ENCODE data around the gene PAN3.

Gene PAN3

DNA sequence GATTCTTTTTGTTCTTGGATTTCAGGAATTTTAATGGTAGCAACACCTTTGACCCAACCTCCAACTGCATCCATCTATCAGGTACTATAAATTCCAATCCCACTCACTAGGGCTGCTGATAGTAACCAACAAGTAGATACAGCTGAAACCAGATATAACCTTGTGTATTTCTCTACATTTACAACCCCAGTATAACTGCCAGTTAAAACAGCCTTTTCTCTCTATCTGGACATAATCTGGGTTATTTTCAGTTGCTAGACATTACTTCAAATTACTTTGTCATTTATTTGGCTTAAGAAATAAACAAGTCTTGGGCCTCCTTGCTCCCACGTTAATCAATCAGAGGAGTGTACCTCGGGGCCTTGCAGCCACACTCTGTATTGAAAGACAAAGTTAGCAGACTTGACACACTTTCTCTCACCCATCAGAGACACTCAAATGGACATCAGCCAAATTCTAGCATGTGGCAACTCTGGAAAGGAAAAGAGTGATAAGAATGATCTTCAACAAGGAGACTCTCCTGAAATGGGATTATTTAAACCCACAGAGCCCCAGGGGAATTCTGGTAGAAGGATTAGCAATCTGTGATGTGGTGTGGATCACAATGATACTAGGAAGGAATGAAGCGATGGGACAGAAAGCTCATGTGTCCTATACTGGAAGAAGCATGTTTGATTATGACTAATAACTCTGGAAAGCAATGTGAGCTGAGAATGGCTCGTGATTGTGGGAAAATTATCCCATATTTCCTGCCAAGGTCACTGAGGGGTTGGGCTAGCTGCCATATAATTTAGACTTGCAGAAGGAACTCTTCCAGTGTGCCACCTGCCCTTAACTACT is 199.0 kb downstream of the PAN3 start (continued):
- TF ChIP-seq, protein P1, sequence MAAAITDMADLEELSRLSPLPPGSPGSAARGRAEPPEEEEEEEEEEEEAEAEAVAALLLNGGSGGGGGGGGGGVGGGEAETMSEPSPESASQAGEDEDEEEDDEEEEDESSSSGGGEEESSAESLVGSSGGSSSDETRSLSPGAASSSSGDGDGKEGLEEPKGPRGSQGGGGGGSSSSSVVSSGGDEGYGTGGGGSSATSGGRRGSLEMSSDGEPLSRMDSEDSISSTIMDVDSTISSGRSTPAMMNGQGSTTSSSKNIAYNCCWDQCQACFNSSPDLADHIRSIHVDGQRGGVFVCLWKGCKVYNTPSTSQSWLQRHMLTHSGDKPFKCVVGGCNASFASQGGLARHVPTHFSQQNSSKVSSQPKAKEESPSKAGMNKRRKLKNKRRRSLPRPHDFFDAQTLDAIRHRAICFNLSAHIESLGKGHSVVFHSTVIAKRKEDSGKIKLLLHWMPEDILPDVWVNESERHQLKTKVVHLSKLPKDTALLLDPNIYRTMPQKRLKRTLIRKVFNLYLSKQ (tag by site-specific recombination; IDR thresholded peaks at IDR 0.05; ENCODE audit: borderline replicate concordance), result no peak
- TF ChIP-seq GLIS2 (tag by site-specific recombination; IDR thresholded peaks at IDR 0.05) (no peak), GFI1B (tag by site-specific recombination; IDR thresholded peaks at IDR 0.05) (0 out of 2 replicates have a peak, but pooled peaks have one; percentile 14), ZNF707 (tag by site-specific recombination; IDR thresholded peaks at IDR 0.05) (no peak), ZNF423 (tag by site-specific recombination; IDR thresholded peaks at IDR 0.05) (no peak), SCRT1 (tag by site-specific recombination; IDR thresholded peaks at IDR 0.05; ENCODE audit: borderline replicate concordance) (0 out of 2 replicates have a peak, but pooled peaks have one; percentile 24), ZNF76 (tag by site-specific recombination; IDR thresholded peaks at IDR 0.05; ENCODE audit: borderline replicate concordance, low read depth) (0 out of 2 replicates have a peak, but pooled peaks have one; percentile 22), SCRT2 (tag by site-specific recombination; IDR thresholded peaks at IDR 0.05) (0 out of 2 replicates have a peak, but pooled peaks have one; percentile 24), ZFP3 (tag by site-specific recombination; IDR thresholded peaks at IDR 0.05; ENCODE audit: low read depth) (no peak), ZNF23 (tag by site-specific recombination; IDR thresholded peaks at IDR 0.05; ENCODE audit: borderline replicate concordance) (no peak), ZNF24 (tag by site-specific recombination; IDR thresholded peaks at IDR 0.05) (no peak)
- TF ChIP-seq, protein P2, sequence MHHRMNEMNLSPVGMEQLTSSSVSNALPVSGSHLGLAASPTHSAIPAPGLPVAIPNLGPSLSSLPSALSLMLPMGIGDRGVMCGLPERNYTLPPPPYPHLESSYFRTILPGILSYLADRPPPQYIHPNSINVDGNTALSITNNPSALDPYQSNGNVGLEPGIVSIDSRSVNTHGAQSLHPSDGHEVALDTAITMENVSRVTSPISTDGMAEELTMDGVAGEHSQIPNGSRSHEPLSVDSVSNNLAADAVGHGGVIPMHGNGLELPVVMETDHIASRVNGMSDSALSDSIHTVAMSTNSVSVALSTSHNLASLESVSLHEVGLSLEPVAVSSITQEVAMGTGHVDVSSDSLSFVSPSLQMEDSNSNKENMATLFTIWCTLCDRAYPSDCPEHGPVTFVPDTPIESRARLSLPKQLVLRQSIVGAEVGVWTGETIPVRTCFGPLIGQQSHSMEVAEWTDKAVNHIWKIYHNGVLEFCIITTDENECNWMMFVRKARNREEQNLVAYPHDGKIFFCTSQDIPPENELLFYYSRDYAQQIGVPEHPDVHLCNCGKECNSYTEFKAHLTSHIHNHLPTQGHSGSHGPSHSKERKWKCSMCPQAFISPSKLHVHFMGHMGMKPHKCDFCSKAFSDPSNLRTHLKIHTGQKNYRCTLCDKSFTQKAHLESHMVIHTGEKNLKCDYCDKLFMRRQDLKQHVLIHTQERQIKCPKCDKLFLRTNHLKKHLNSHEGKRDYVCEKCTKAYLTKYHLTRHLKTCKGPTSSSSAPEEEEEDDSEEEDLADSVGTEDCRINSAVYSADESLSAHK (tag by site-specific recombination; IDR thresholded peaks at IDR 0.05), result peak; percentile 58; the same call in 1 of the 2 replicates
- TF ChIP-seq, protein P3, sequence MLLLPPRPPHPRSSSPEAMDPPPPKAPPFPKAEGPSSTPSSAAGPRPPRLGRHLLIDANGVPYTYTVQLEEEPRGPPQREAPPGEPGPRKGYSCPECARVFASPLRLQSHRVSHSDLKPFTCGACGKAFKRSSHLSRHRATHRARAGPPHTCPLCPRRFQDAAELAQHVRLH (tag by site-specific recombination; IDR thresholded peaks at IDR 0.05), result no peak

DNA sequence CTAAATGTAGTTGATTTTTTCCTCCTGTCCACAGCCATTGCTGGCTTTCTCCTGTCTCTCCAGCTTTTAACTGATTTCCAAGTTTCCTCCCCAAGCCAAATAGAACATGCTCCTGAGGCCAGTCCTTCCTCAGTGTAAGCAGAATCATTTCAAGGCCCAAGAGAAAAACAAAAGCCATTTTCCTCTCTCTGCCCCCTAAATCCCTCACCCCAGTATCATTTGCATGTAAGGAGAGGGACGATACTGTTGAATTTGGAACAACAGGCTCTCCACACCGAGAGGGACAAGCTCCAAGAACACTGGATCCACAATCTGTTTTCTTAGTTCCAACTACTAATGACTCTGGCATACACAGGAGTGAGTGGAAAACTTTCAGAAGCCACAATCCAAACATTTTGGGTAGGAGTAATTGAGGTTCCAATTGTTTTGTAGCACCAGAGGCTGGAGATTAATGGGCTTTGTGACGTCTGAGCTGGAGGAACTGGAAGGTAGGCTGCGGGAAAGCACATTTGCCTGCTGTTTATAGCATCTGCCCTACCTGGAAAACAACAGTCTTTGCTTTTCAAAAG is 199.7 kb downstream of the PAN3 start:
- Histone ChIP-seq H3K9me3 (ENCODE audit: control insufficient read depth, insufficient read depth, low read depth, low read length) (no peaks in the 10 kb centered on the region), H3K4me3 (ENCODE audit: low read depth, low read length) (no peak overlapping the region), H3K36me3 (ENCODE audit: control insufficient read depth in 2 of 2, insufficient read depth in 1 of 2, low read length in 2 of 2) (no peaks in the 10 kb centered on the region), H3K27ac (ENCODE audit: extremely low read depth, low read depth, low read length) (peak overlapping the region; percentile 49; the same call in 1 of the 2 replicates), H3K4me1 (ENCODE audit: control insufficient read depth, insufficient read depth, low read length) (peaks cover 23% of the 10 kb centered on the region)
- CTCF ChIA-PET, result interaction anchor here (1.3 kb wide), 1 partner anchor 13 kb away, joined by 3 read pairs; no protein-coding TSS in a partner anchor
- POLR2A ChIA-PET, result interaction anchor here (0.6 kb wide), 1 partner anchor 233 kb away, joined by 4 read pairs; no protein-coding TSS in a partner anchor
- no peak for TF ChIP-seq ZNF558 (tag by site-specific recombination; IDR thresholded peaks at IDR 0.05)
- TF ChIP-seq ZNF248 (tag by site-specific recombination; IDR thresholded peaks at IDR 0.05), result no peak
- TF ChIP-seq ZIC2 (tag by site-specific recombination; IDR thresholded peaks at IDR 0.05), result peak; percentile 69
- no peak for TF ChIP-seq ZNF112 (tag by site-specific recombination; IDR thresholded peaks at IDR 0.05)
- TF ChIP-seq, protein P4, sequence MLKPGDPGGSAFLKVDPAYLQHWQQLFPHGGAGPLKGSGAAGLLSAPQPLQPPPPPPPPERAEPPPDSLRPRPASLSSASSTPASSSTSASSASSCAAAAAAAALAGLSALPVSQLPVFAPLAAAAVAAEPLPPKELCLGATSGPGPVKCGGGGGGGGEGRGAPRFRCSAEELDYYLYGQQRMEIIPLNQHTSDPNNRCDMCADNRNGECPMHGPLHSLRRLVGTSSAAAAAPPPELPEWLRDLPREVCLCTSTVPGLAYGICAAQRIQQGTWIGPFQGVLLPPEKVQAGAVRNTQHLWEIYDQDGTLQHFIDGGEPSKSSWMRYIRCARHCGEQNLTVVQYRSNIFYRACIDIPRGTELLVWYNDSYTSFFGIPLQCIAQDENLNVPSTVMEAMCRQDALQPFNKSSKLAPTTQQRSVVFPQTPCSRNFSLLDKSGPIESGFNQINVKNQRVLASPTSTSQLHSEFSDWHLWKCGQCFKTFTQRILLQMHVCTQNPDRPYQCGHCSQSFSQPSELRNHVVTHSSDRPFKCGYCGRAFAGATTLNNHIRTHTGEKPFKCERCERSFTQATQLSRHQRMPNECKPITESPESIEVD (tag by site-specific recombination; IDR thresholded peaks at IDR 0.05), result peak; percentile 90
- TF ChIP-seq, protein P5, sequence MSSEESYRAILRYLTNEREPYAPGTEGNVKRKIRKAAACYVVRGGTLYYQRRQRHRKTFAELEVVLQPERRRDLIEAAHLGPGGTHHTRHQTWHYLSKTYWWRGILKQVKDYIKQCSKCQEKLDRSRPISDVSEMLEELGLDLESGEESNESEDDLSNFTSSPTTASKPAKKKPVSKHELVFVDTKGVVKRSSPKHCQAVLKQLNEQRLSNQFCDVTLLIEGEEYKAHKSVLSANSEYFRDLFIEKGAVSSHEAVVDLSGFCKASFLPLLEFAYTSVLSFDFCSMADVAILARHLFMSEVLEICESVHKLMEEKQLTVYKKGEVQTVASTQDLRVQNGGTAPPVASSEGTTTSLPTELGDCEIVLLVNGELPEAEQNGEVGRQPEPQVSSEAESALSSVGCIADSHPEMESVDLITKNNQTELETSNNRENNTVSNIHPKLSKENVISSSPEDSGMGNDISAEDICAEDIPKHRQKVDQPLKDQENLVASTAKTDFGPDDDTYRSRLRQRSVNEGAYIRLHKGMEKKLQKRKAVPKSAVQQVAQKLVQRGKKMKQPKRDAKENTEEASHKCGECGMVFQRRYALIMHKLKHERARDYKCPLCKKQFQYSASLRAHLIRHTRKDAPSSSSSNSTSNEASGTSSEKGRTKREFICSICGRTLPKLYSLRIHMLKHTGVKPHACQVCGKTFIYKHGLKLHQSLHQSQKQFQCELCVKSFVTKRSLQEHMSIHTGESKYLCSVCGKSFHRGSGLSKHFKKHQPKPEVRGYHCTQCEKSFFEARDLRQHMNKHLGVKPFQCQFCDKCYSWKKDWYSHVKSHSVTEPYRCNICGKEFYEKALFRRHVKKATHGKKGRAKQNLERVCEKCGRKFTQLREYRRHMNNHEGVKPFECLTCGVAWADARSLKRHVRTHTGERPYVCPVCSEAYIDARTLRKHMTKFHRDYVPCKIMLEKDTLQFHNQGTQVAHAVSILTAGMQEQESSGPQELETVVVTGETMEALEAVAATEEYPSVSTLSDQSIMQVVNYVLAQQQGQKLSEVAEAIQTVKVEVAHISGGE (tag by site-specific recombination; conservative IDR thresholded peaks at IDR 0.05; ENCODE audit: low read depth), result no peak
- TF ChIP-seq ZBTB17 (tag by site-specific recombination; IDR thresholded peaks at IDR 0.05), result peak; percentile 40; the same call in 1 of the 2 replicates
- TF ChIP-seq ZBTB21 (tag by site-specific recombination; IDR thresholded peaks at IDR 0.05), result no peak
- TF ChIP-seq, protein P6, sequence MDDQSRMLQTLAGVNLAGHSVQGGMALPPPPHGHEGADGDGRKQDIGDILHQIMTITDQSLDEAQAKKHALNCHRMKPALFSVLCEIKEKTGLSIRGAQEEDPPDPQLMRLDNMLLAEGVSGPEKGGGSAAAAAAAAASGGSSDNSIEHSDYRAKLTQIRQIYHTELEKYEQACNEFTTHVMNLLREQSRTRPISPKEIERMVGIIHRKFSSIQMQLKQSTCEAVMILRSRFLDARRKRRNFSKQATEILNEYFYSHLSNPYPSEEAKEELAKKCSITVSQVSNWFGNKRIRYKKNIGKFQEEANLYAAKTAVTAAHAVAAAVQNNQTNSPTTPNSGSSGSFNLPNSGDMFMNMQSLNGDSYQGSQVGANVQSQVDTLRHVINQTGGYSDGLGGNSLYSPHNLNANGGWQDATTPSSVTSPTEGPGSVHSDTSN (CRISPR knock-in tag; IDR thresholded peaks at IDR 0.05), result no peak
- no peak for TF ChIP-seq ZNF544 (tag by site-specific recombination; IDR thresholded peaks at IDR 0.05)
- no peak for TF ChIP-seq SCRT1 (tag by site-specific recombination; IDR thresholded peaks at IDR 0.05; ENCODE audit: borderline replicate concordance)
- peak; percentile 29 for TF ChIP-seq WT1 (tag by site-specific recombination; IDR thresholded peaks at IDR 0.05)

Data from HEK293 (cell line).